Gastroesophageal sphincter (tissue), 3 donors: Measurements from ENCODE around the gene LRRC25.

ENCODE experiments used
- CTCF ChIP-seq, 4 experiments: fragments of 200-600 bp in 2 of 4; fragments of 450-650 bp in 2 of 4; sonication (generic) in 1 of 4; IDR thresholded peaks; one replicate each; pipeline ENCODE4 v1.5.1; 2017 to 2019; ENCODE audit warnings: antibody characterized with exemption in 4 of 4, mild to moderate bottlenecking in 2 of 4, moderate library complexity in 2 of 4
- EP300 ChIP-seq: sonication (generic); formaldehyde crosslinking; IDR thresholded peaks from one replicate; pipeline ENCODE4 v1.6.1; 2017; ENCODE audit warnings: antibody characterized with exemption, mild to moderate bottlenecking
- POLR2A ChIP-seq, 2 donors: fragments of 450-650 bp; IDR thresholded peaks; one replicate each; pipeline ENCODE4 v1.6.1; 2017; ENCODE audit warnings: antibody characterized with exemption in 2 of 2, mild to moderate bottlenecking in 2 of 2, moderate library complexity in 1 of 2
- POLR2AphosphoS5 ChIP-seq: sonication (generic); formaldehyde crosslinking; IDR thresholded peaks from one replicate; pipeline ENCODE4 v1.6.1; 2017; ENCODE audit warnings: antibody characterized with exemption

- TF ChIP-seq CTCF (IDR thresholded peaks at IDR 0.05) (peak in 1 of 4 experiments; percentile 8), EP300 (no peak), POLR2AphosphoS5 (no peak), POLR2A (IDR thresholded peaks at IDR 0.05) (no peak)
Observed at GRCh38 chr19:18428787-18429674, 31.6 kb upstream of the LRRC25 start.
